PC-3 (cell line): ENCODE measurements around the gene DCLK1.

Experiments
- EZH2 ChIP-seq: fragments of 300-600 bp; sonication (generic); IDR thresholded peaks from one replicate; pipeline ENCODE4 v1.6.1; 2017; ENCODE audit warnings: antibody characterized with exemption, mild to moderate bottlenecking, low read length; ENCODE audit not compliant: unreplicated experiment
- TF ChIP-seq, protein P1 (sequence below): fragments of 300-600 bp; sonication (generic); conservative IDR thresholded peaks from 2 replicates; pipeline ENCODE4 v1.5.1; 2017; ENCODE audit warnings: antibody characterized with exemption, low read depth, mild to moderate bottlenecking, low read length

DNA sequence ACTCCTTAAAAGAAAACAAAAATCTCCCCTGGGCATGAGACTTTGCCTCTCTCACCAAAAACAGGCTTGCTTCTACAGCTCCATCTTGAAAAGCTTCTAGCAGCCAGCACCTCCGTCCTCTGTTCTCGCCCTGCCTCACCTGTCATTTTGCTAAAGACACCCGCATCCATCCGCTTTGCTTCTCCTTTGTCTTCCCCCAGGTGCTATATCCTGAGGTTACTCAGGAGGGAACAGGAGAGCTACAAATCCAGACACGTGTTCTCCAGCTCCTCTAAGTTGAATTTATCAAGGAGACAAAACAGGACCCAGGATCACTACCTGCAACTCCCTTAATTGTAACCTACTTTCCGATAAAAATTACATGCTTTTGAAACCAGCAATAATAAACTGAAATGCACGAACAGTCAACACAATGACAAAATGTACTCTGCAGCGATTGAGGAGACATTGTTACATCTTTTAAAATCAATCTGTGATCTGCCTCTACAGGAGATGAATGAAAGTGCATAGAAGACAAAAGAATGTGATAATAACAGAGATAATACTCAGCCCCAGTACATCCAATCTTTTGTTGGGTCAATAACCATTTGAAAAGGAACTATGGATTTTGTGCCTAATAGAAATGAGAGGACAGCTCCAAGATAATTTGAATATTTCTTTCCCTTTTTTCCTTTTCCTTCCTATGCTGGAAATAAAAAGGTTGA is 221.2 kb downstream of the DCLK1 start:
- TF ChIP-seq, protein P1, sequence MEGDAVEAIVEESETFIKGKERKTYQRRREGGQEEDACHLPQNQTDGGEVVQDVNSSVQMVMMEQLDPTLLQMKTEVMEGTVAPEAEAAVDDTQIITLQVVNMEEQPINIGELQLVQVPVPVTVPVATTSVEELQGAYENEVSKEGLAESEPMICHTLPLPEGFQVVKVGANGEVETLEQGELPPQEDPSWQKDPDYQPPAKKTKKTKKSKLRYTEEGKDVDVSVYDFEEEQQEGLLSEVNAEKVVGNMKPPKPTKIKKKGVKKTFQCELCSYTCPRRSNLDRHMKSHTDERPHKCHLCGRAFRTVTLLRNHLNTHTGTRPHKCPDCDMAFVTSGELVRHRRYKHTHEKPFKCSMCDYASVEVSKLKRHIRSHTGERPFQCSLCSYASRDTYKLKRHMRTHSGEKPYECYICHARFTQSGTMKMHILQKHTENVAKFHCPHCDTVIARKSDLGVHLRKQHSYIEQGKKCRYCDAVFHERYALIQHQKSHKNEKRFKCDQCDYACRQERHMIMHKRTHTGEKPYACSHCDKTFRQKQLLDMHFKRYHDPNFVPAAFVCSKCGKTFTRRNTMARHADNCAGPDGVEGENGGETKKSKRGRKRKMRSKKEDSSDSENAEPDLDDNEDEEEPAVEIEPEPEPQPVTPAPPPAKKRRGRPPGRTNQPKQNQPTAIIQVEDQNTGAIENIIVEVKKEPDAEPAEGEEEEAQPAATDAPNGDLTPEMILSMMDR = no peak
- TF ChIP-seq EZH2 = no peak
